T-helper 1 cell treated with Interleukin-12 subunit alpha and Interleukin-12 subunit beta and Interleukin-4 antibody, amounts not matched to agents 30 ng/mL and 1 ng/mL, for 36 hours (primary cell): Measurements from ENCODE around the gene RNF222. TPM values are rescaled to one million over a fixed set of nuclear protein-coding genes. Genes with fewer than 3 reads are reported as not detected.
"Not testable (repeated sequence)": the region's sequence is repeated elsewhere in the genome, so short reads cannot be mapped to it uniquely, and the experiment has no call there.

Experiments
- intact Hi-C: fragments of 100-400 bp; cut with micrococcal nuclease; formaldehyde crosslinking; loops from one replicate; pipeline ENCODE4 v1.15.1; 2024
- total RNA-seq: library from RNA; stranded (reverse); gene quantifications from 2 replicates; pipeline ENCODE4 v1.2.3, GENCODE V29; 2022

RNF222 gene
- total RNA-seq, 1 donor from 2014 or later: not detected

DNA sequence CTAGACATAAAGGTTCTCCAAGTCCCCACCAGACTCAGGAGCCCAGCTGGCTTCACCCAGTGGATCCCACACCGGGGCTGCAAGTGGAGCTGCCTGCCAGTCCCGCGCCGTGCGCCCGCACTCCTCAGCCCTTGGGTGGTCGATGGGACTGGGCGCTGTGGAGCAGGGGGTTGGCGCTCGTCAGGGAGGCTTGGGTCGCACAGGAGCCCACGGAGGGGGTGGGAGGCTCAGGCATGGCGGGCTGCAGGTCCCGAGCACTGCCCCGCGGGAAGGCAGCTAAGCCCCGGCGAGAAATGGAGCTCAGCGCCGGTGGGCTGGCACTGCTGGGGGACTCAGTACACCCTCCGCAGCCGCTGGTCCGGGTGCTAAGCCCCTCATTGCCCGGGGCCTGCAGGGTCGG is 50.6 kb downstream of the RNF222 start:
- intact Hi-C loops: not testable (repeated sequence)

DNA sequence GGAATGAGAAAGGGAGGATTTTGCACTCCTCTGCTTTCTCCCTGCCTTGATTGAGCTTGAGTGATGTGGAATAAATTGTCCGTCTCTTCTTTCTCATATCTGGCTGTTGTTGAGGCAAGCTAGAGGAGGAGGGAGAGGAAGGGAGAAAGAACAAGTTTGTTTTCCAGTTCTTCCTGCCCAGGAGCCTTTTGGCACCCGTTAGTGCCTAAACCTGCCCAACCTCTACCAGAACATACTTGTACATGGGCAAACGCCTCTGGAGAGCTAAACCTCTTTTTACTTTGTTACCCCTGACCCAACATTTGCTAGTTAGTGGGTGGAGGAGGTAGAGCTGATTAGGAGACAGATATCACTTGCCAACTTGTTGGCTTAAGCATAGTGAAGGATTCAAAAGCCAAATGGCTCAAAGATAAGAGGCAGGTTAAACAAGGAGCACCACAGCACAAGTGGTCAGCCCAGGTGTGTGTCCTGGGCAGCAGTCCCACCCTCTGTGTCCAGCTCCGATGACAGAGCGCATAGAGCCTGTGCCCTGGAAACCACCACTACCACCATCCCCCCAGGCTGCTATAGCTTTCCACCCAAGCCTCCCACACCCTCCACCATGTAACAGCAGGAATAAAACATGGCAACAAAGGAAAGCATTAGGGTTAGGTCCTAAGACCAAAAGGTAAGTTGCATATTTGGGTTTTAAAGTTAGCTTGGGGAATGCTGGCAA is 51.5 kb downstream of the RNF222 start:
- intact Hi-C loops: no loop called here

DNA sequence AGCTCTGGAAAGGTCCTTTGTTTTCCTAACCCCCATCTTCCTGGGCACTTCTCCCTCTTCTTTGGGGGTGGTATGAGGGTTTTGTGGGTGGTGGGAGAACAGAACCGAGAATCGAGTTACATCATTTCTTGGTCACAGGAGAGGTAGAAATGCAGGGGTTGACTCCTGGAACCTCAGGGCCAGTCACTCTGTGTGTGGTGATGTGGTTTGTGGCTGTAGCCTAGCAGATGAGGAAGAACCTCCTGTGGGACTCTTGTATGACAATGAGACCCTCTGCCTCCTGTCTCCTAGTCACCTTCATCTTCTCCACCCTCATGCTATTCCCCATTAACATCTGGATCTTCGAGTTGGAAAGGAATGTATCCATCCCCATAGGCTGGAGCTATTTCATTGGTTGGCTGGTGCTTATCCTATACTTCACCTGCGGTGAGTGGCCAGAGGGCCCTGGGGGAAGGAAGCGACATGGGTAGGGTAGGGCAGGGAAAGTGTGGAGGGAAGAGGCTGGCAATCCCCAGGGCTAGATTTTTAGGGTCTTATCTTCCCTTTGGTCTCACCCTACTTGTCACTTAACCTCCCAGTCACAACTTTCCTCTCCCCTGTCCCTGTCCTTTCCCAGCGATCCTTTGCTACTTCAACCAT is 52.5 kb downstream of the RNF222 start:
- intact Hi-C loops: no loop called here

DNA sequence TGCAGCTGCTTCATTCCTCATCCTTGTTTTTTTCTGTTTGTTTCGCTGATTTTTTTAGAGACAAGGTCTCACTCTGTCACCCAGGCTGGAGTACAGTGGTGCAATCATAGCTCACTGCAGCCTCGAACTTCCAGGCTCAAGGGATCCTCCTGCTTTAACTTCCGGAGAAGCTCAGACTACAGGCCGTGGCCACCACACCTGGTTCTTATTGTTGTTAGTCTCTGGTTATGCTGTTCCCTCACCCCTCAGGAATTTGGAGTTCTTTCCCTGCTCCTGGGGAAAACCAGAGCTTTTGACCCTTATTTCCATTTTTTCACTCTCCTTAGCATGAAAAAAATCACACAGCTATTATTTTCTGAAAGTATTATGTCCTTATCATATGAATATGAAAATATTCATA is 56.2 kb downstream of the RNF222 start:
- intact Hi-C loops: no loop called here

Other genes starting within 250 kb of the RNF222 start
- gene PER1, start 245.4 kb downstream of the RNF222 start, total RNA-seq: 33.5 and 34.8 TPM in 2 replicates
- 80.1 and 84.3 TPM in 2 replicates for gene VAMP2, start 234.9 kb downstream of the RNF222 start, total RNA-seq
- 22.9 and 26.9 TPM in 2 replicates for gene TMEM107, start 221.4 kb downstream of the RNF222 start, total RNA-seq
- gene BORCS6, start 207.6 kb downstream of the RNF222 start, total RNA-seq: 12.9 and 13.0 TPM in 2 replicates
- 105 and 110 TPM in 2 replicates for gene AURKB, start 187.3 kb downstream of the RNF222 start, total RNA-seq
- gene CTC1, start 149.8 kb downstream of the RNF222 start, total RNA-seq: 92.3 and 99.2 TPM in 2 replicates
- 74.6 and 75.3 TPM in 2 replicates for gene PFAS, start 148.5 kb downstream of the RNF222 start, total RNA-seq
- 45.5 and 49.9 TPM in 2 replicates for gene RANGRF, start 109.2 kb downstream of the RNF222 start, total RNA-seq
- gene SLC25A35, start 102.4 kb downstream of the RNF222 start, total RNA-seq: 8.9 and 10.3 TPM in 2 replicates
- not detected in 2 replicates for gene ARHGEF15, start 87.6 kb downstream of the RNF222 start, total RNA-seq
- not detected in 2 replicates for gene ODF4, start 58.0 kb downstream of the RNF222 start, total RNA-seq
- 1,712 and 1,733 TPM in 2 replicates for gene RPL26, start 14.6 kb downstream of the RNF222 start, total RNA-seq
- gene NDEL1, start 38.1 kb upstream of the RNF222 start, total RNA-seq: 61.5 and 72.4 TPM in 2 replicates
- 7.6 and 10.8 TPM in 2 replicates for gene MYH10, start 232.9 kb upstream of the RNF222 start, total RNA-seq